Vagina (tissue), 2 donors: ENCODE measurements around the gene PTPRA. TPM values are rescaled to one million over a fixed set of nuclear protein-coding genes. Genes with fewer than 3 reads are reported as not detected.

Experiments used
- DNase-seq, 2 donors: peaks; one replicate each; pipeline ENCODE4 v3.0.0-alpha.2; 2017; ENCODE audit errors: extremely low spot score in 2 of 2
- H3K27ac ChIP-seq: fragments of 200-600 bp; sonication (generic); one replicate; pipeline ENCODE4 v1.5.1; 2019
- H3K27me3 ChIP-seq: fragments of 200-600 bp; sonication (generic); one replicate; pipeline ENCODE4 v1.5.1; 2019
- H3K36me3 ChIP-seq, 2 donors: fragments of 200-600 bp; sonication (generic); one replicate each; pipeline ENCODE4 v1.5.1; 2017 to 2019
- H3K4me1 ChIP-seq: fragments of 200-600 bp; sonication (generic); one replicate; pipeline ENCODE4 v1.5.1; 2019
- H3K4me3 ChIP-seq, 2 donors: fragments of 200-600 bp; sonication (generic); 1 replicate in 1 of 2; 2 replicates in 1 of 2; pipeline ENCODE4 v1.5.1; 2016 to 2019
- H3K9me3 ChIP-seq: fragments of 200-600 bp; sonication (generic); one replicate; pipeline ENCODE4 v1.5.1; 2019
- POLR2A ChIP-seq, 2 donors: fragments of 450-650 bp; IDR thresholded peaks; one replicate each; pipeline ENCODE4 v1.6.1; 2017; ENCODE audit warnings: antibody characterized with exemption in 2 of 2, mild to moderate bottlenecking in 2 of 2, moderate library complexity in 2 of 2
- POLR2AphosphoS5 ChIP-seq, 2 donors: sonication (generic); formaldehyde crosslinking; IDR thresholded peaks; one replicate each; pipeline ENCODE4 v1.9.0; 2017; ENCODE audit warnings: antibody characterized with exemption in 2 of 2, mild to moderate bottlenecking in 2 of 2, low read depth in 1 of 2; ENCODE audit not compliant: insufficient read depth in 1 of 2
- intact Hi-C: fragments of 100-400 bp; cut with DNase I; formaldehyde crosslinking; loops from one replicate; pipeline ENCODE4 v1.15.1; 2023
- total RNA-seq: library from RNA; depleted of rRNA; stranded (reverse); fragments of >200 nt; gene quantifications from one replicate; pipeline ENCODE4 v1.2.3, GENCODE V29; 2016
- TF ChIP-seq, protein P1 (sequence below), 3 experiments: fragments of 450-650 bp in 2 of 3; fragments of 200-600 bp in 1 of 3; sonication (generic) in 1 of 3; IDR thresholded peaks; one replicate each; pipeline ENCODE4 v1.5.1; 2017 to 2019; ENCODE audit warnings: antibody characterized with exemption in 3 of 3, mild to moderate bottlenecking in 2 of 3, moderate library complexity in 2 of 3

PTPRA gene
- total RNA-seq, 1 donor from 2014 or later = 45.7 TPM

DNA sequence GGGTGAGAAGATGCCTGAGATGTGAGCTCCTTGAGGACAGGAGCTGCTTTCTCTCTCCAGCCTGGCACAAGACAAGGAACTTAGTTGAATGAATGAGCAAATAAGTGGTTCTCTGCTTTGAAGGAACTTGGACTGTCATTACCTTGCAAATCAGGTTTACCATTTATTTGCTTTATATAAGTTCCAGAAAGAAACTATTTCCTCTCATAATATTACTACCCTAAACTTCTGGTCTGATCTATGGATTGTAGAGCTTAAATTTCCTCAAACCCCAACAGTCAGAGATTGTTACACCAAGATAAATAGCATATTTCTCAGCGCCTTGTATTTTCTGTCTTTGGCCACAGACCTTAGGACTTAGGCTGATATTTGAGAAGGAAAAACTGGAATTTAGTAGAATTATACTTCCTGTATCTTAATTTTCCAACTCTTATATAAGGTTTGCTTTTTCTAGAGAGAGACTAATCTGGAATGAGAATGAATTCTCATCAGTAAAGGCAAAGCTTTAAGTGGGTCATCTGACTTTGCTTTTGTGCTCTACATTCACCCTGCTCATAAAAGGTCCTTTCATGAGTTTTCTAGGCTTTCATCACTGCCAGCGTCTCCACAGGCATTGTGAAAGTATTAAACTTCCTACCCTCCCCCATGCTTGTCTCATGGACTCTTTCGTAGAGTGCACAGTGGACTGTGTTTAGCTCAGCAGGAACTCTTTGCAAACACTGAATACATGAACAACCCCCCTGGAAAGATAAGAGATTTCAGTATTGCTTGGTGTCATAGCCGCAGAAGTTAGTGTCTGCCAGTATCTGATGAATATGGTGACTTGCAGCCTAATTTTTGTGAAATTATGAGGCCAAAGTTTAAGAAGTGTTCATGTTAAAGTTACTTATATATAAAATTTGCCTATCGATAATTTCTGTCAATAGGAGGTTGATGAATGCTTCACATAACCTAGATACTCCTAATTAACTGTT is 74.0 kb downstream of the PTPRA start:
- Histone ChIP-seq H3K27me3 (no peaks in the 10 kb centered on the region), H3K4me1 (peaks cover 6% of the 10 kb centered on the region), H3K36me3 (peaks cover 0 to 15% of the 10 kb centered on the region in 2 donors), H3K4me3 (no peak overlapping the region), H3K9me3 (no peaks in the 10 kb centered on the region), H3K27ac (no peak overlapping the region)
- intact Hi-C loops = no loop called here
- TF ChIP-seq POLR2AphosphoS5 (IDR thresholded peaks at IDR 0.05; ENCODE audit: insufficient read depth in 1 of 2, low read depth in 1 of 2) = no peak
- no peak for TF ChIP-seq POLR2A (IDR thresholded peaks at IDR 0.05)
- TF ChIP-seq, protein P1, sequence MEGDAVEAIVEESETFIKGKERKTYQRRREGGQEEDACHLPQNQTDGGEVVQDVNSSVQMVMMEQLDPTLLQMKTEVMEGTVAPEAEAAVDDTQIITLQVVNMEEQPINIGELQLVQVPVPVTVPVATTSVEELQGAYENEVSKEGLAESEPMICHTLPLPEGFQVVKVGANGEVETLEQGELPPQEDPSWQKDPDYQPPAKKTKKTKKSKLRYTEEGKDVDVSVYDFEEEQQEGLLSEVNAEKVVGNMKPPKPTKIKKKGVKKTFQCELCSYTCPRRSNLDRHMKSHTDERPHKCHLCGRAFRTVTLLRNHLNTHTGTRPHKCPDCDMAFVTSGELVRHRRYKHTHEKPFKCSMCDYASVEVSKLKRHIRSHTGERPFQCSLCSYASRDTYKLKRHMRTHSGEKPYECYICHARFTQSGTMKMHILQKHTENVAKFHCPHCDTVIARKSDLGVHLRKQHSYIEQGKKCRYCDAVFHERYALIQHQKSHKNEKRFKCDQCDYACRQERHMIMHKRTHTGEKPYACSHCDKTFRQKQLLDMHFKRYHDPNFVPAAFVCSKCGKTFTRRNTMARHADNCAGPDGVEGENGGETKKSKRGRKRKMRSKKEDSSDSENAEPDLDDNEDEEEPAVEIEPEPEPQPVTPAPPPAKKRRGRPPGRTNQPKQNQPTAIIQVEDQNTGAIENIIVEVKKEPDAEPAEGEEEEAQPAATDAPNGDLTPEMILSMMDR (IDR thresholded peaks at IDR 0.05) = no peak
- no peak for DNase-seq

DNA sequence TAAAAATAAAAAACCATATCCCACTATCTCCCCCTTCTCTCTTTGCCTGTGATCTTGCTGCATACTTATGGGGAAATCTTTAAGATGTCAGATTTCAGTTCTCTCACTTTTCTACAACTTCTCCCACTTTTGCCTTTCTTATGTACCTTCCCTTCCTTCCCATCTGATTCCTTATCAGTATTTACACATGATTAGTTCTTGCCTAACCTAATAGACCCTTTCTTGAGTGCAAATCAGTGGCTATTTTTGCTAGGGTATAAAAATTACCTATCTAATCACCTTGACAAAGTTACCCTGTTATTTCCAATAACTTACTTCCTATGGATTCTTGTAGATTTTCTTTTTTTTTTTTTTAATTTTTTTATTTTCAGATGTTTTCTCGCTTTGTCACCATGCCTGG is 75.7 kb downstream of the PTPRA start:
- H3K27ac ChIP-seq = no peak overlapping the region
- TF ChIP-seq, protein P1 (IDR thresholded peaks at IDR 0.05) = no peak
- TF ChIP-seq POLR2A (IDR thresholded peaks at IDR 0.05) (no peak), POLR2AphosphoS5 (IDR thresholded peaks at IDR 0.05; ENCODE audit: insufficient read depth in 1 of 2, low read depth in 1 of 2) (no peak)
- intact Hi-C loops = no loop called here
- H3K9me3 ChIP-seq = no peaks in the 10 kb centered on the region
- no peak overlapping the region for H3K4me3 ChIP-seq
- DNase-seq = no peak
- H3K27me3 ChIP-seq = no peaks in the 10 kb centered on the region
- peaks cover 6% of the 10 kb centered on the region for H3K4me1 ChIP-seq
- peaks cover 0 to 15% of the 10 kb centered on the region in 2 donors for H3K36me3 ChIP-seq

DNA sequence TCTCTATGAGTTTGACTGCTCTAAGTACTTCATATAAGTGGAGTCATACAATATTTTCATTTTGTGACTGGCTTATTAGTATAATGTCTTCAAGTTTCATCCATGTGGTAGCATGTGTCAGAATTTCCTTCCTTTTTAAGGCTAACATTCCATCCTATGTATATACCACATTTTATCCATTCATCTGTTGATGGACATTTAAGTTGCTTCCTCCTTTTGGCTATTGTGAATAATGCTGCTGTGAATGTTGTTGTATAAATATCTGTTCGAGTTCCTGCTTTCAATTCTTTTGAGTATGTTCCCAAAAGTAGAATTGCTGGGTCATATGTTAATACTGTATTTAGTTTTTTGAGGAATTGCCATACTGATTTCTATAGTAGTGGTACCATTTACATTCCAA is 79.5 kb downstream of the PTPRA start:
- H3K4me1 ChIP-seq = peaks cover 3% of the 10 kb centered on the region
- H3K9me3 ChIP-seq = no peaks in the 10 kb centered on the region
- H3K36me3 ChIP-seq = peaks cover 0 to 15% of the 10 kb centered on the region in 2 donors
- no peaks in the 10 kb centered on the region for H3K27me3 ChIP-seq
- intact Hi-C loops = no loop called here
- no peak for TF ChIP-seq POLR2AphosphoS5 (IDR thresholded peaks at IDR 0.05; ENCODE audit: insufficient read depth in 1 of 2, low read depth in 1 of 2)
- TF ChIP-seq, protein P1 (IDR thresholded peaks at IDR 0.05) = no peak
- TF ChIP-seq POLR2A (IDR thresholded peaks at IDR 0.05) = no peak
- no peak overlapping the region for H3K27ac ChIP-seq
- no peak overlapping the region for H3K4me3 ChIP-seq
- no peak for DNase-seq

DNA sequence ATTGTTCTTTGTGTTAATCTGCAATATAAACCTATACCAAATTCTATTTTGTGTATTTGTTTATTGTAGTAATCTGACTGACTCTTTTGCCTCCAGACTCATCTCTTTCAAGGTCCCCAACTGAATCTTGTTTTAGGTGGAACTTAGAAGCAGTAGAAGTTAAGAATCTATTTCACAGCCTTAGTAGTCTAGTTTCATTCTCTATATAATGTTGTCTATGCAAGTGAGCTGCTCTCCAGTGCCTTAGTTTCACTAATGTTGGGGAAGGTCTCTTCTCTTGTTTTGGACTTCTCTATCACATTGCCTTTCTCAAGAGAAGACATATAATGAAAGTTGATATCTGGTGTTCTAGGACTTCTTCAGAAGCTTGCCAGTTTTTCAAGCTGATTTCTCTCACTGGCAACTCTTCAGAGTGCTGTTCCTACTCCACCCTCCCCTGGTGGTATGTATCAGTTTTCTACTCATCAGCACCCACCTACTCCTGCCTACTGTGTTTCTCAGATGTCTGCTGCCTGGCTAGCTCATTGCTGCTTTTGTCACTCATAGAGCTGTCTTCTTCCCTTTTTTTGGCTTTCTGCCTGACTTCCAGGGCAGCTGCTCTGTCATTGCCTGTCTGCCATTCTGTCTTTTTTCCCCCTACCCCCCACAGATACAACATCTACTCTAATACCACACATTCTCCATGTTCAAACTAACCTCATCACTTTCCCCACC is 82.1 kb downstream of the PTPRA start:
- Histone ChIP-seq H3K4me3 (no peak overlapping the region), H3K9me3 (no peaks in the 10 kb centered on the region), H3K27me3 (no peaks in the 10 kb centered on the region), H3K4me1 (no peaks in the 10 kb centered on the region), H3K27ac (no peak overlapping the region), H3K36me3 (peaks cover 0 to 11% of the 10 kb centered on the region in 2 donors)
- intact Hi-C loops = no loop called here
- DNase-seq = no peak
- no peak for TF ChIP-seq POLR2A (IDR thresholded peaks at IDR 0.05)
- TF ChIP-seq, protein P1 (IDR thresholded peaks at IDR 0.05) = no peak
- TF ChIP-seq POLR2AphosphoS5 (IDR thresholded peaks at IDR 0.05; ENCODE audit: insufficient read depth in 1 of 2, low read depth in 1 of 2) = no peak
